Esophagus muscularis mucosa (tissue), 4 donors: ENCODE data around the gene AGK.

ENCODE experiments used
- EP300 ChIP-seq: sonication (generic); formaldehyde crosslinking; IDR thresholded peaks from one replicate; pipeline ENCODE4 v1.6.1; 2017; ENCODE audit warnings: antibody characterized with exemption
- POLR2A ChIP-seq: fragments of 450-650 bp; IDR thresholded peaks from one replicate; pipeline ENCODE4 v1.6.1; 2017; ENCODE audit warnings: antibody characterized with exemption, moderate library complexity, mild to moderate bottlenecking, low read depth
- TF ChIP-seq, protein P1 (sequence below), 3 experiments: fragments of 200-600 bp in 2 of 3; fragments of 450-650 bp in 1 of 3; sonication (generic) in 2 of 3; IDR thresholded peaks; one replicate each; pipeline ENCODE4 v1.5.1; 2017 to 2019; ENCODE audit warnings: antibody characterized with exemption in 3 of 3, mild to moderate bottlenecking in 2 of 3, moderate library complexity in 1 of 3

DNA sequence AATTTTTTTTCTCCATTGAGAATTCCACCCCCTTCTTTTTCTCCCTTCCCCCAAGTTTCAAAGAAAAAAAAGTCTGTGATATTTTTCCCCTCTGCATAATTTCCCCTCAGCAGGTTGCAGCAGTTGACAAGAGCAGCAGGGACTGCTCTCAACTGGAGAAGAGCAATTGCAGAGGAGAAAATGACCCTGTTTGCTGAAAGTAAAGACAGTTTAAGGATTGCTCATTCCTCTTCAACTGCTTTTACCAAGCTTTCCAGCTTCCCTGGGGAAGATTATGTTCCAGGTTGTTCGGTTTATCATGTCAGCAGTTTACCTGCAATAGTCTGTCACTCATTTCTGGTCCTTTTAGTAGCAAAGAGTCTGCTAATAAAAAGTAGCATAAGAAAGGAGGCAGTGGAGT lies 16.2 kb downstream of the AGK start:
- no peak for TF ChIP-seq EP300
- TF ChIP-seq, protein P1, sequence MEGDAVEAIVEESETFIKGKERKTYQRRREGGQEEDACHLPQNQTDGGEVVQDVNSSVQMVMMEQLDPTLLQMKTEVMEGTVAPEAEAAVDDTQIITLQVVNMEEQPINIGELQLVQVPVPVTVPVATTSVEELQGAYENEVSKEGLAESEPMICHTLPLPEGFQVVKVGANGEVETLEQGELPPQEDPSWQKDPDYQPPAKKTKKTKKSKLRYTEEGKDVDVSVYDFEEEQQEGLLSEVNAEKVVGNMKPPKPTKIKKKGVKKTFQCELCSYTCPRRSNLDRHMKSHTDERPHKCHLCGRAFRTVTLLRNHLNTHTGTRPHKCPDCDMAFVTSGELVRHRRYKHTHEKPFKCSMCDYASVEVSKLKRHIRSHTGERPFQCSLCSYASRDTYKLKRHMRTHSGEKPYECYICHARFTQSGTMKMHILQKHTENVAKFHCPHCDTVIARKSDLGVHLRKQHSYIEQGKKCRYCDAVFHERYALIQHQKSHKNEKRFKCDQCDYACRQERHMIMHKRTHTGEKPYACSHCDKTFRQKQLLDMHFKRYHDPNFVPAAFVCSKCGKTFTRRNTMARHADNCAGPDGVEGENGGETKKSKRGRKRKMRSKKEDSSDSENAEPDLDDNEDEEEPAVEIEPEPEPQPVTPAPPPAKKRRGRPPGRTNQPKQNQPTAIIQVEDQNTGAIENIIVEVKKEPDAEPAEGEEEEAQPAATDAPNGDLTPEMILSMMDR (IDR thresholded peaks at IDR 0.05): no peak
- no peak for TF ChIP-seq POLR2A
